ENCODE results near the gene GNE.
"Not testable (repeated sequence)": the region's sequence is repeated elsewhere in the genome, so short reads cannot be mapped to it uniquely, and the experiment has no call there.

Gene GNE

GRCh38 chr9:36258208-36258995 is at the start of gene GNE:
TSS of gene GNE (minus strand) at chr9:36258448. CDS start at chr9:36249355, 9,093 bp downstream.
- DNase-seq (ENCODE audit: low read depth, low spot score), result peak; percentile 88

GRCh38 chr9:36306471-36307306 is 48.4 kb upstream of the GNE start:
- peak; percentile 17 for DNase-seq (ENCODE audit: low read depth, low spot score)

DNA sequence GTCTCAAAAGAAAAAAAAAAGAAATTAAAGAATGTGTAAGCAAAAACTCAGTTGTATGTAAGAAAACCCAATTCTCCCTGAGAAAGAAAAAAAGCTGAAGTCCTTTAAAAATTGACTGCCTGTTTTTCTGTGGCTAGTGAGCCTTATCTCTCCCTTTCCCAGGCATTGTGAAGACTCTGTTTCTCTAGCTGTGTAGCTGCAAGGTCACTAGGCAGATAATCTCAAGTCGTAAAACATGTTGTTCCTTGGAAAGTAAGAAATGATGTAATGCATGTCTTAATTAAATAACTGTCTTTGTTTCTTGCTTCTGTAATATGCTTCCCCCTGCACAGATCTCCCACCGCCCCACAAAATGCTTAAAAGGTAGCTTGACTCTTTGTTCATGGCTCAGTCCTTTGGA is 46.1 kb upstream of the GNE start:
- DNase-seq (ENCODE audit: low read depth, low spot score), result not testable (repeated sequence)

- no peak for DNase-seq (ENCODE audit: low read depth, low spot score)
Observed at GRCh38 chr9:36301227-36301626, 43.0 kb upstream of the GNE start.

- DNase-seq (ENCODE audit: low read depth, low spot score), result no peak
Observed at GRCh38 chr9:36298566-36298965, 40.3 kb upstream of the GNE start.

GRCh38 chr9:36297798-36298197 is 39.5 kb upstream of the GNE start:
- no peak for DNase-seq (ENCODE audit: low read depth, low spot score)

GRCh38 chr9:36294996-36295395 is 36.7 kb upstream of the GNE start:
- not testable (repeated sequence) for DNase-seq (ENCODE audit: low read depth, low spot score)

GRCh38 chr9:36293918-36294317 is 35.7 kb upstream of the GNE start:
- DNase-seq (ENCODE audit: low read depth, low spot score), result no peak

DNA sequence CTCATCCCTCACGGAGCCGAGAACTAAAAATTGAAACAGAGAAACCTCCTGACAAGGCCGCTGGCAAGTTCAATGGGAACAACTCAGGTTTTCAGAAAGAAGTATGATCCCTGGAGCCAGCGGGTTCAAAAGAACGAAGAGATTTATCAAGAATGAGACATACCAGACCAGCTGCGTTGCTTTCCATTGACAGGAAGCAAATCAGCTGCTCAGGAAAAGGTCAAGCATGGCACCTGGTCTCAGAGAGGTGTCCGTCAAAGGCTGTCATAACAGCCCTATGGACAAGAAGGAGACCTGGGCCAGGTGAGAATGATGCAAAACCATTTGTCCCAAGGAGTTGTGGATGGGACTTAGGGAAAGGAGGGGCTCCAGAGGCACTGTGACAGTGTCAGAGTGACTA is 34.9 kb upstream of the GNE start:
- no peak for DNase-seq (ENCODE audit: low read depth, low spot score)

DNA sequence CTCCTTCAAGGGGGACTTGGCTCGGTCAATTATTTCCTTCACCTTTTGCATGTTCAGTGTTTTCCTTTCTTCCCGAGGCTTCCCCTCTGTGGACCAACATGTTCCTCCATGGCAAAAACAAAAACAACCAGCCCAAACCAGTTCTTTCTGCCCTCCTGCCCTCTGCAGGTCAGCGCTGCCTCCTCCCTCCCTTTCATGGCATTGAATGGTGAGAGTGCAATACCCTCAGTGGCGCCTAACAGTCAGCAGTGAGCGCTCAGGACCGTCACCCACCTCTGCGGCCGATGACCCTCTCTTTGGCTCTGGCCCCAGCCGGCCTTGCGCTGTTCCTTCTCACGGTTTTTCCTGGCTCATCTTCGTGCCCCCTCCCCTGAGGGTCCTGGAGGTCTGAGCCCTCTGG is 34.4 kb upstream of the GNE start:
- no peak for DNase-seq (ENCODE audit: low read depth, low spot score)

GRCh38 chr9:36290996-36291395 is 32.7 kb upstream of the GNE start:
- no peak for DNase-seq (ENCODE audit: low read depth, low spot score)

DNA sequence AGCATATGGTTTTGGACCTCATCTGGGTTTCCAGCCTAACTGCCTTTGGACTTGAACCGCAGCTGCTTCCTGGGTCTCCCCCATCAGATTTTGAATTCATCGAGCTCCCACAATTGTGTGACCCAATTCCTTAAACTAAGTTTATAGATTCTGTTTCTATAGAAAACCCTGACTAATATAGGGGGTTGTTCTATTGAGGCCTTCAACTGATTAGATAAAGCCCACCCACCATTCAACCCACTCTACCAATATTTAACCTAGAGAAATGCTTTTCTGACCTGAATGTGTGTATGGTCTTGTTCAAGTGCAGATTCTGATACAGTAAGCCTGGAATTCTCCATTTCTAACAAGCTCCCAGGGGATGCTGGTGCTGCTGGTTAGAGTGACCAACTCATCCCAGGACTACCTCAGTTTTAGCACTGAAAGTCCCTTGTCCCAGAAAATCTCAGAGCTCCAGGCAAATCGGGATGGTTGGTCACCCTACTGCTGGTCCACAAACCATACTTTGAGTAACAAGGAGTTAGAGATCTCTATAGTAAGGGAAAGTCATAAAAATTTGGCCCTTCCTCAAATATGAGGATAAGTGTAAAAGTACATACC is 31.7 kb upstream of the GNE start:
- DNase-seq (ENCODE audit: low read depth, low spot score), result no peak

DNA sequence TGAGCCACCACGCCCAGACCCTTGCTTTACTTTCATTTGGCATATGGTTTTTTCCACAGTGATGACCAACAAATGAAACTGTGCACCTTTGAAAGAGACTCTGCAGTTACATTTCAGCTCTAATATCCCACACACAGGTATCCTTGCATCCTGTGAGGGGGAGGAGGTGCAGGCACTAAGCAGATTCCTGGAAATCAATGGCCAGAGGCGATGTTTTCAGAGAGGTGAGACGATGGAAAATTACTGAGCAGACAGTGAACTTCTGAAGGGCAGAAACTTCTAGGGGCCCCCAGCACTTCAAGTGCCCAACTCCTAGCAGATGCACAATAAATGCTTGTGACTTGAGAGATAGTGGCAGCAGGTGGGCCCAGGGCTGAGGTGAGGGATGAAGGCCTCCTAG is 29.8 kb upstream of the GNE start:
- DNase-seq (ENCODE audit: low read depth, low spot score), result no peak

DNA sequence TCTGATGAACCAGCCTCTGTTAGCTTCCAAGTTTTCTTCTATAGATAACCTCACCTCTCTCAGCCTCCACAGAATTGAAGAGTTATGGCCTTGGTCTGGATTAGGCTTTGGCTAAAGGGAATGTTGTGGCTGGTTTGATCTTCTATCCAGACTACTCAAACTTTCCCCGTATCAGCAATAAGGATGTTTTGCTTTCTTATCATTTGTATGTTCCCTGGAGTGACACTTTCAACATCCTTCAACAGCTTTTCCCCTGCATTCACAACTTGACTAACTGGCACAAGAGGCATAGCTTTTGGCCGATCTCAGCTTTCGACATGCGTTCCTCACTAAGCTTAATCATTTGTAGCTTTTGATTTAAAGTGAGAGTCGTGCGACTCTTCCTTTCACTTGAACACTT is 28.1 kb upstream of the GNE start:
- no peak for DNase-seq (ENCODE audit: low read depth, low spot score)

DNA sequence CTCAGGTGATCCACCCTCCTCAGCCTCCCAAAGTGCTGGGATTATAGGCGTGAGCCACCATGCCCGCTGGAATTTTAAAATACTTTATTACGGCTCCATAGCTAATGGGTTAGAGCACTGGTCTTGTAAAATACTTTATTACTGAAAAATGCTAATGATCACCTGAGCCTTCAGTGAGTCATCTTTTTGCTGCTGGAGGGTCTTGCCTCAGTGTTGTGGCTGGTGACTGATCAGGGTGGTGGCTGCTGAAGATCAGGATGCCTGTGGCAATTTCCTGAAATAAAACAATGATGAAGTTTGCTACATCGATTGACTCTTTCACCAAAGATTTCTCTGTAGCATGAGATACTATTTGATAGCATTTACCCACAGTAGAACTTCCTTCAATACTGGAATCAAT is 26.0 kb upstream of the GNE start:
- DNase-seq (ENCODE audit: low read depth, low spot score), result no peak

- no peak for DNase-seq (ENCODE audit: low read depth, low spot score)
Observed at GRCh38 chr9:36282275-36282674, 24.0 kb upstream of the GNE start.

DNA sequence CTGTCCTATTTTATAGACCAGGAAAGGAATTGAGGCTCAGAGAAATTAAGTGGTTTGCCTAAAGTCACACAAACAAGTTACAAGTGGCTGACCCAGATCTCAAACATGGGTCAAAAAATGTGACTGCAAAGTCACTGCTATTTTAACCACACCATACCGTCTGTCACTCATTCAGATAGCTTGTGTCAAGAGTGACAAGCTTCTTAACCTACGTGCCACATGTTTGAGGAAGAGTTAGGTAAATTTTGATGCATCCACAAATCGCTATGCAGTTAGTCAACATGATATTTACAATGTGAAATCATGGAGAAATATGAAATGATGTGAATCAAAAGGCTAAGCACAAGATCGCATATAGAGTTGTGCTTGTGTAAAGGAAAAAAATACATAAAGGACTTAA is 22.7 kb upstream of the GNE start:
- DNase-seq (ENCODE audit: low read depth, low spot score), result no peak

DNA sequence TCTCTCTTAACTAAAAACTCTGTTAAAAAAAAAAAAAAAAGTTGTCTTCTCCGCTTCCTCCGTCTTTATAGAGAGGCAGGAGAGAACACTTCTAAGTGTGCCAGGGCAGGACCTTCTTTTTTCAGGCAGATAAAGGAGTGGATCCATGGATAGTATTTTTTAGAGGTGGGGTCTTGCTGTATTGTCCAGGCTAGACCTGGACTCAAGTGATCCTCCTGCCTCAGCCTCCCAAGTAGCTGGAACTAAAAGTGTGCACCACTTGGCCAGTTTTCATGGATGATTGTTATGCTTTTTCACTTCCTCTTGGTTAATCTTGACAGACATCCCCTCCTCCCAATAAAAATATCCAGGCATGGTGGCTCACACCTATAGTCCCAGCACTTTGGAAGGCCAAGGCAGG is 20.0 kb upstream of the GNE start:
- DNase-seq (ENCODE audit: low read depth, low spot score), result no peak

DNA sequence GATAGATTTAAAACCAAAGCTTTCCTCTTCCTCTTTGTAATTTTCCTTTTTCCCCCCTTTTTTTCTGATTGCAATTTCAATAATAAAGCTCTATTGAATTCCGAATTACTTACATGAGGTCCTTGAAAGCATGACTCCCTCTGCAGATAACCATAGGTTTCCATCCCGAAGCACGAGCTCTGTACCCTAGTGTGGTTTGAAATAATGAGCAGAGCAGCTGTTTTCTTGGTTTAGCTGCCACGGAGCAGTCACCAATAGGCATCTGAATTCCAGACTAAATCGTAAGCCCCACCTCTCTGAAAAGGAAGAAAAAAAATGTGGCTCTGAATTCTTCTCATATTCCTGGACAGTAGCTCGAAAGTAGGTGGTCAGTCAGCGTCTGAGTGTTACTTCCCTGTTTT is 18.5 kb upstream of the GNE start:
- DNase-seq (ENCODE audit: low read depth, low spot score), result peak; percentile 13

DNA sequence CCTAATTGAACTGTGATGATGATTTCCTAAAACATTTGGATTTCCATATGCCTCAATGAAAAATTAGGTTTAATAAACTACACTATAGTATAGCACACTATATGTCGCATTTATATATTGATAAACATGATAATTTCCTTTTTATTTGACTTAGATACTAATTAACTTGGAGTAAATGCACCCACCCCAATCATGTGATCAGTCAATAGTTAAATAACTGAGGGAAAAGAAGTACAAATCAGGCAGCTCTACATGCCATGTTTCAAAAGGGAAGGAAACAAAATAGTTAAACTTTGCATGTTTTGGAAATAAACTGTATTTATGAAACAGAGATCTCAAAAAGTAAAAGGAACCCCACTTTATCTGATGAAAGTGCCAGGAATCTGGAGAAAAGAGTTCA is 18.0 kb upstream of the GNE start:
- DNase-seq (ENCODE audit: low read depth, low spot score), result no peak

- DNase-seq (ENCODE audit: low read depth, low spot score), result no peak
Observed at GRCh38 chr9:36275060-36275459, 16.8 kb upstream of the GNE start.

- DNase-seq (ENCODE audit: low read depth, low spot score), result not testable (repeated sequence)
Observed at GRCh38 chr9:36273354-36273753, 15.1 kb upstream of the GNE start.

DNA sequence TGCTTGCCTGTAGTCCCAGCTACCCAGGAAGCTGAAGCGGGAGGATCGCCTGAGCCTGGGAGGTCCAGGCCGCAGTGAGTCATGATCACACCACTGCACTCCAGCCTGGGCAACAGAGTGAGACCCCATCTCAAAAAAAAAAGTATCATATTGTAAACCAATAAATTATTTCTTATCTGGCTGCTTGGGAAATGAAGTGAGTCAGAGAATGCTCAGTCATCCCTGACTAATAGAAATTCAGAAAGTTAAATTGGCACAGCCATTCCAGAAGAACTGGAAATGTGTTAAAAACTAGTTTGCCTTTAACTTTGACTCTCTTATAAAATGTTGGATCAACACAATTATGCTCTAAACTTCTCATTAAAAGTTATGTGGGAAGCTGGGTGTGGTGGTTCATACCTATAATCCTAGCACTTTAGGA is 9.8 kb upstream of the GNE start:
- DNase-seq (ENCODE audit: low read depth, low spot score), result no peak

Data from smooth muscle cell of the brain vasculature (primary cell).